ENCODE results near the gene ZXDB.
A peak's percentile ranks its signal among the peaks of the same experiment; 100 is the strongest.
"Not testable (repeated sequence)": the region's sequence is repeated elsewhere in the genome, so short reads cannot be mapped to it uniquely, and the experiment has no call there.

ZXDB gene

GRCh38 chrX:57591284-57592159 lies at the start of gene ZXDB:
Gene ZXDB (plus strand): TSS chrX:57592011. CDS start chrX:57592049, 38 bp downstream.
- peak; percentile 53 for DNase-seq

GRCh38 chrX:57565198-57565597 lies 26.6 kb upstream of the ZXDB start:
- DNase-seq = no peak

- DNase-seq = peak; percentile 21
Observed at GRCh38 chrX:57573754-57574153, 18.1 kb upstream of the ZXDB start.

DNA sequence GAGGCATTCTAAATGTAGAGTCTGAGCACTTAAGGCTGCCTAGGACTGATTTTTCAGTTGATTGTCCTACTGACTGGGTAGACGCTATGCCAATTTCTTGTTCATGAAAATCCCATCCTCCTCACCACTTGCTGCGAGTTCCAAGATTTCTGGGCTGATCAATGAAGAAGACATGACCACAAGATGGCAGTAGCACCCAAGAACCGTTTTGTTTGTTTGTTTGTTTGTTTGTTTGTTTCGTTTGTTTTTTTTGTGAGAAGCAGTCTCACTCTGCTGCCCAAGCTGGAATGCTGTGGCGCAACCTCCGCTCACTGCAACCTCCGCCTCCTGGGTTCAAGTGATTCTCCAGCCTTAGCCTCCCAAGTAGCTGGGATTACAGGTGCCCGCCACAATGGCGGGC lies 8.9 kb upstream of the ZXDB start:
- not testable (repeated sequence) for DNase-seq

DNA sequence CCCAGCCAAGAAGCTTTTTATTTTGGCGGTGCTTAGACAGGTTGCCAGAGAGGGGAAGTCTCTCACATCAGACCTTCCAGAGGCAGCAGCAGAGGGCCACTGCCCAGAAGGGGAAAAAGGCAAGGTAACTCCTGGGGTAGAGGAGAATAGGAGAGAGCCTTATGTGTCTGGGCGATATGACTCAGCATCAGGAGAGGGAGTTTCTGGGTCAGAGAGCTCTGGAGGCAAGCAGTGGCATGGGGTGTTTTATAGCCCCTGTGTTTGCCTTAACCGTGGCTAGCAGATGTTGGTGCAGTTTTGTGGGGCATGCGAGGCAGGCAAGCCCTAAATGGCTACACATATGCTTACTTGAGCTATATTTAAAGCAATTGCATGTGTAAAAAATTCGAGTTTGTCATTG lies 8.3 kb upstream of the ZXDB start:
- no peak for DNase-seq

GRCh38 chrX:57586360-57586759 lies 5.5 kb upstream of the ZXDB start:
- DNase-seq = no peak

GRCh38 chrX:57587062-57587461 lies 4.7 kb upstream of the ZXDB start:
- no peak for DNase-seq

DNA sequence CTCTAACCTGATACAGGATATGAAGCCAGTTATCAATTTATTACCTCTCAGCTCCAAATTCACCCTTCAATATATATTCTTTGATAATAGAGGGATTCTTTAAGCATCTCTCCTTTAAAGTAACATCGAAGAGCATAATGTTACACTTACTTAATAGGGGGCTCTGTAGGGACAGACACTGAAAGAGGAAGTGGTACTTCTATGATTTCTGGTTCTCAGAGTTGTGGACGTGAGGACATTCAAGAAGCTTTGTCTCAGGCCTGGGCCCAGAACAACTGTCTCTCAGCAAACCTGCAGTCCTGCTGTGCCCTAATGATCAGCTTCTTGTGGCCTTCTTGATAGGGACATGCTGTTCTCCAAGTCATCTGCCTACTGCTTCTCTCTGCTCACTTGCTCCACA lies 4.2 kb upstream of the ZXDB start:
- DNase-seq = no peak

- peak; percentile 36 for DNase-seq
Observed at GRCh38 chrX:57592160-57592893, 516 bp downstream of the ZXDB start.

DNA sequence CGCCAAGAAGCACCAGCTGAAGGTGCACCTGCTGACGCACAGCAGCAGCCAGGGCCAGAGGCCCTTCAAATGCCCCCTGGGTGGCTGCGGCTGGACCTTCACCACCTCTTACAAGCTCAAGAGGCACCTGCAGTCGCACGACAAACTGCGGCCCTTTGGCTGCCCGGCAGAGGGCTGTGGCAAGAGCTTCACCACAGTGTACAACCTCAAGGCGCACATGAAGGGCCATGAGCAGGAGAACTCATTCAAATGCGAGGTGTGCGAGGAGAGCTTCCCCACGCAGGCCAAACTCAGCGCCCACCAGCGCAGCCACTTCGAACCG lies 1.0 kb downstream of the ZXDB start:
- DNase-seq = peak; percentile 32

- DNase-seq = peak; percentile 27
Observed at GRCh38 chrX:57595381-57595811, 3.6 kb downstream of the ZXDB start.

DNA sequence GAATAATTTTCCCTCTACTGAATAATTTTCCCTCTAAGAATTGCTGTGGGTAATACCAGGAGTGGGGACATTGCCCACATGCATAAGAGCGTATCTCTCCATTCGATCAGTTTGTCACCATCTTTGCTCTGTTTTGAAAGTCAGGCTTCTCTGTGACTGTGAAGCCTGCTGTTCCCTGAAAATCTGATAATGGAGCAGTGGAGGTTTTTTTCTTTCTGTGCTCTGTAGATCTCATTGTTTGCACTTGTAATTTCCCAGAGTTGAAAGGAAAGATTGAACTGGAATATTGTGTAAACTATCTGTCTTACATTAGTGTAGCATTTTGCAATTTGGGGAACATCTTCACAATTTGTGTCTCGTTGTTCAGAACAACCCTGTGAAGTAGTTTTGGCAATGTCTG lies 4.3 kb downstream of the ZXDB start:
- no peak for DNase-seq

- no peak for DNase-seq
Observed at GRCh38 chrX:57596516-57596915, 4.7 kb downstream of the ZXDB start.

DNA sequence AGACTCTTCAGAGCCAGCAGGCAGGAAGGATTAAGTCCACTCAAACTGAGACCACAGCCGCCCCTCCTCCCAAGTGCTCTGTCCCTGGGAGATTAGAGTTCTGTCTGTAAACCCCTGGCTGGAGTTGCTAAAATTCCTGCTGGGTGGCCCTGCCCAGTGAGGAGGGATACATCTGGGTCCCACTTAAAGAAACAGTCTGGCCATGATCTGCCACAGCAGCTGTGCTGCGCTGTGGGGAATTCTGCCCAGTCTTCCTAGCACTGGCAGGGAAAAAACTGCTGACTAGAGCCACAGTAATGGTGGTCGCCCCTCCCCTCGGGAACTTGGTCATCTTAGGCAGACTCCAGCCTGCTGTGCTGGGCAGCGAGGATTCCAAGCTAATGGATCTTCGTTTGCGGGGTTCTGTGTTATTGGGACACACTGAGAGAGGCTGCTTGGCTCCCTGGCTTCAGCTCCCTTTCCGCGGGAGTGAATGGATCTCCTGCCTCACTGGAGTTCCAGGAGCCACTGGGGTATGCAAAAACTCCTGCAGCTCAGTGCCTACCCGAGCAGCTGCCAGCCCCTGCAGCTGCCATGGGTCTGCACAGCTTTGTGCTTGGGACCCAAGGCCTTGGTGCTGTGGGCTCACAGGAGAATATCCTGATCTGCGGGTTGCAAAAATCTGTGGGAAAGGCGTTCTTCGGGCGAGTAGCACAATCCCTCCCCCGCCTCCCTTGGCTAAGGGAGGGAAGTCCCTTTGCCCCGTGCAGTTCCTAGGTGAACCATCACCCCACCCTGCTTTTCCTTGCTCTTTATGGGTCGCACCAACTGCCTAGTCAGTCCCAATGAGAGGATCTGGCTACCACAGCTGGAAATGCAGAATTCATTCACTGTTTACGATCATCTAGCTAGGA lies 15.7 kb downstream of the ZXDB start:
- DNase-seq = no peak

GRCh38 chrX:57613351-57613750 lies 21.5 kb downstream of the ZXDB start:
- DNase-seq = not testable (repeated sequence)

GRCh38 chrX:57629438-57629837 lies 37.6 kb downstream of the ZXDB start:
- not testable (repeated sequence) for DNase-seq

DNA sequence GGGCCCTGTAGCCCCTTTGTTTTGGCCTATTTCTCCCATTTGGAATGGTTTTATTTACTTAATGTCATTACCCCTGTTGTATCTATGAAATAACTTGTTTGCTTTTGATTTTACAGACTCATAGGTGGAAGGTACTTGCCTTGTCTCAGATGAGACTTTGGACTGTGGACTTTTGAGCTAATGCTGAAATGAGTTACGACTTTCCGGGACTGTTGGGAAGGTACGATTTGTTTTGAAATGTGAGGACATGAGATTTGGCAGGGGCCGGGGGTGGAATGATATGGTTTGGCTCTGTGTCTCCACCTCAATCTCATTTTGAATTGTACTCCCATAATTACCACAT lies 48.8 kb downstream of the ZXDB start:
- DNase-seq = no peak

DNA sequence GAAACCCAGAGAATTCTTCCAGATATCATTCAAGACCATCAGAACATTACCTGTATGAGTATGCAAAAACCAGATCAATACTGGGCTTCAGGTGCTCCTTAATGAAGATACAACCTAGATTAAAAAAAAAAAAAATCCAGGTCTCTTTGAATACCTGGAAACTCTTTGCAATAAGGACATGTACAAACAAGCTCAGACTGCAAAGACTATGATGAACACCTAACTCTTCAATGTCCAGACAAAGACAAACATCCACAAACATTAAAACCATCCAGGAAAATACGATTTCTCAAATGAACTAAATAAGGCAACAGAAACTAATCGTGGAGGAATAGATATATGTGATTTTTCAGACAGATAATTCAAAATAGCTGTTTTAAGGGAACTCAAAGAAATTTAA lies 49.5 kb downstream of the ZXDB start:
- DNase-seq = no peak

- no peak for DNase-seq
Observed at GRCh38 chrX:57643698-57644097, 51.9 kb downstream of the ZXDB start.

GRCh38 chrX:57647020-57647419 lies 55.2 kb downstream of the ZXDB start:
- no peak for DNase-seq

Measured in CD4-positive, alpha-beta T cell treated with Interleukin-21 for 1 hour (primary cell).